Endodermal cell (in vitro differentiated cells): ENCODE results near the gene CPZ. TPM values are rescaled to one million over a fixed set of nuclear protein-coding genes. Genes with fewer than 3 reads are reported as not detected.
A peak's percentile ranks its signal among the peaks of the same experiment; 100 is the strongest.

Experiments used
- DNase-seq: peaks from one replicate; pipeline ENCODE4 v3.0.0-alpha.2; 2017
- H3K27ac ChIP-seq: 2 replicates; pipeline ENCODE4 v1.5.1; 2013; ENCODE audit warnings: mild to moderate bottlenecking, low read depth, low read length, moderate library complexity
- H3K27me3 ChIP-seq: 2 replicates; pipeline ENCODE4 v1.6.1; 2013; ENCODE audit warnings: mild to moderate bottlenecking, low read length, moderate library complexity; ENCODE audit not compliant: insufficient read depth, control insufficient read depth, poor library complexity, severe bottlenecking
- H3K36me3 ChIP-seq: 2 replicates; pipeline ENCODE4 v1.7.0; 2013; ENCODE audit warnings: mild to moderate bottlenecking, low read length, moderate library complexity; ENCODE audit not compliant: control insufficient read depth, insufficient read depth
- H3K4me1 ChIP-seq: one replicate; pipeline ENCODE4 v1.7.0; 2013; ENCODE audit warnings: low read length; ENCODE audit not compliant: control insufficient read depth, insufficient read depth
- H3K4me3 ChIP-seq: 2 replicates; pipeline ENCODE4 v1.5.1; 2013; ENCODE audit warnings: mild to moderate bottlenecking, low read length, moderate library complexity
- H3K9ac ChIP-seq: 2 replicates; pipeline ENCODE4 v1.6.1; 2013; ENCODE audit warnings: mild to moderate bottlenecking, low read length, moderate library complexity; ENCODE audit not compliant: poor library complexity, severe bottlenecking; ENCODE audit errors: extremely low read depth
- H3K9me3 ChIP-seq: 2 replicates; pipeline ENCODE4 v1.6.1; 2013; ENCODE audit warnings: mild to moderate bottlenecking, low read length, moderate library complexity; ENCODE audit not compliant: control insufficient read depth
- H3K27ac Mint-ChIP-seq: 2 replicates; pipeline ENCODE4 v1.8.0; 2020; ENCODE audit warnings: mixed read lengths
- H3K27me3 Mint-ChIP-seq: 2 replicates; pipeline ENCODE4 v1.8.0; 2021; ENCODE audit warnings: mild to moderate bottlenecking, mixed read lengths; ENCODE audit not compliant: insufficient read depth
- H3K36me3 Mint-ChIP-seq: 2 replicates; pipeline ENCODE4 v1.8.0; 2020; ENCODE audit warnings: low read depth, mixed read lengths
- H3K4me1 Mint-ChIP-seq: 2 replicates; pipeline ENCODE4 v1.8.0; 2020; ENCODE audit warnings: mixed read lengths
- H3K4me3 Mint-ChIP-seq: 2 replicates; pipeline ENCODE4 v1.8.0; 2020; ENCODE audit warnings: mild to moderate bottlenecking, moderate library complexity, mixed read lengths
- H3K9me3 Mint-ChIP-seq: 2 replicates; pipeline ENCODE4 v1.8.0; 2020; ENCODE audit warnings: mild to moderate bottlenecking, mixed read lengths
- CTCF ChIP-seq: fragments of 200-600 bp; sonication (generic); conservative IDR thresholded peaks from 2 replicates; pipeline ENCODE4 v1.5.0; 2021; ENCODE audit warnings: antibody characterized with exemption, mild to moderate bottlenecking
- WGBS, 2 experiments: methylation state at CpG; one replicate each; pipeline versions ENCODE4 v1.1.5 to v1.1.7; 2013; ENCODE audit warnings: missing lambda C conversion rate in 2 of 2, mixed read lengths in 1 of 2; ENCODE audit not compliant: insufficient coverage in 1 of 2, insufficient read length in 1 of 2; 5-methylcytosine and 5-hydroxymethylcytosine counted together
- total RNA-seq, 2 donors: library from RNA; stranded (reverse); fragmentation: NEBNext Ultra II Directional in 1 of 2; extraction: Animal tissue kit (Norgen Biotek cat#: 25700) in 1 of 2; gene quantifications; 2 replicates in 1 of 2; 3 replicates in 1 of 2; pipeline ENCODE4 v1.2.1, GENCODE V29; 2021

The CPZ gene
- total RNA-seq, 2 donors from 2014 or later, result 23.9 to 33.6 TPM

DNA sequence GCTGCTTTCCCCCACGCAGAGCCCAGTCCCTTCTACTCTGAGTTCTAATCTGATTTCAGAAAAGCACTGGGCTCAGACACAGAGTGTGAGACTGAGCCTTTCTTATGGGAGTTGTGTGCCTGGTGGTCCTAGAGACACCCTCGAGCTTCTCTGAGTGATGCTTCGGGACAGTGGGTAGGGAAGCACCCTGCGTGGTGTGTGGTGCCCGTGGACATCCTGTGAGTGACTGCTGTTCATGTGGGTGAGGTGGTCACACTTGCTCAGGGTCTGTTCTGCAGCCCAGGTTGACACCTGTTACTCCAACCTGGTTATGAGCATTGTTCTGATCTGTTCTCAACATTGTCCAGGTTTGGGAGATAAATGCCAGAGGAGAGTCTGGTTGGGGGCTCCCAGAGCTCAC is 6.3 kb upstream of the CPZ start:
- Mint-ChIP-seq H3K4me1 (peaks cover 12% of the 10 kb centered on the region), H3K36me3 (no peaks in the 10 kb centered on the region), H3K27me3 (peaks cover 40% of the 10 kb centered on the region), H3K9me3 (no peaks in the 10 kb centered on the region), H3K27ac (no peak overlapping the region), H3K4me3 (no peak overlapping the region)
- no peaks in the 10 kb centered on the region for H3K9me3 ChIP-seq
- 76 to 80% methylated on average over 3 to 5 of the region's 5 CpGs for WGBS, 2 experiments
- TF ChIP-seq CTCF, result no peak
- no peak overlapping the region for H3K4me3 ChIP-seq
- H3K9ac ChIP-seq, result no peak overlapping the region
- no peak for DNase-seq
- H3K4me1 ChIP-seq, result no peaks in the 10 kb centered on the region
- peaks cover 28% of the 10 kb centered on the region for H3K27me3 ChIP-seq
- peaks cover 11% of the 10 kb centered on the region for H3K36me3 ChIP-seq
- H3K27ac ChIP-seq, result no peak overlapping the region

GRCh38 chr4:8586671-8587468 is 5.7 kb upstream of the CPZ start:
- WGBS, 2 experiments, result 89 to 90% methylated on average over 28 to 37 of the region's 37 CpGs
- H3K36me3 Mint-ChIP-seq, result no peaks in the 10 kb centered on the region
- no peaks in the 10 kb centered on the region for H3K9me3 Mint-ChIP-seq
- H3K9me3 ChIP-seq, result no peaks in the 10 kb centered on the region
- TF ChIP-seq CTCF, result peak; percentile 50
- no peak overlapping the region for H3K4me3 Mint-ChIP-seq
- DNase-seq, result no peak
- no peak overlapping the region for H3K27ac Mint-ChIP-seq
- peaks cover 26% of the 10 kb centered on the region for H3K27me3 ChIP-seq
- no peak overlapping the region for H3K9ac ChIP-seq
- no peaks in the 10 kb centered on the region for H3K4me1 ChIP-seq
- peaks cover 12% of the 10 kb centered on the region for H3K4me1 Mint-ChIP-seq
- H3K27ac ChIP-seq, result no peak overlapping the region
- H3K27me3 Mint-ChIP-seq, result peaks cover 39% of the 10 kb centered on the region
- H3K36me3 ChIP-seq, result peaks cover 11% of the 10 kb centered on the region
- no peak overlapping the region for H3K4me3 ChIP-seq

GRCh38 chr4:8587469-8588195 is 4.9 kb upstream of the CPZ start:
- Mint-ChIP-seq H3K36me3 (no peaks in the 10 kb centered on the region), H3K4me1 (peaks cover 12% of the 10 kb centered on the region), H3K27ac (no peak overlapping the region), H3K4me3 (no peak overlapping the region), H3K9me3 (no peaks in the 10 kb centered on the region), H3K27me3 (peaks cover 32% of the 10 kb centered on the region)
- Histone ChIP-seq H3K27me3 (peaks cover 19% of the 10 kb centered on the region), H3K27ac (no peak overlapping the region), H3K9me3 (no peaks in the 10 kb centered on the region), H3K4me1 (no peaks in the 10 kb centered on the region), H3K9ac (no peak overlapping the region), H3K4me3 (no peak overlapping the region), H3K36me3 (peaks cover 11% of the 10 kb centered on the region)
- no peak for DNase-seq
- no peak for TF ChIP-seq CTCF
- 84 to 89% methylated on average over 16 to 18 of the region's 18 CpGs for WGBS, 2 experiments
